ENCODE measurements around the gene SEMA3A.

Gene SEMA3A

GRCh38 chr7:83996879-83997278 is 197.7 kb downstream of the SEMA3A start:
- no peak for DNase-seq

- no peak for DNase-seq
Observed at GRCh38 chr7:83987764-83988163, 206.8 kb downstream of the SEMA3A start.

GRCh38 chr7:83985821-83986220 is 208.8 kb downstream of the SEMA3A start:
- DNase-seq: no peak

GRCh38 chr7:83984591-83984990 is 210.0 kb downstream of the SEMA3A start:
- DNase-seq: no peak

GRCh38 chr7:83984076-83984475 is 210.5 kb downstream of the SEMA3A start:
- DNase-seq: no peak

- no peak for DNase-seq
Observed at GRCh38 chr7:83983606-83984005, 211.0 kb downstream of the SEMA3A start.

- DNase-seq: no peak
Observed at GRCh38 chr7:83976302-83976701, 218.3 kb downstream of the SEMA3A start.

GRCh38 chr7:83970081-83970480 is 224.5 kb downstream of the SEMA3A start:
- DNase-seq: no peak

- no peak for DNase-seq
Observed at GRCh38 chr7:83964318-83964717, 230.3 kb downstream of the SEMA3A start.

GRCh38 chr7:83957333-83957732 is 237.3 kb downstream of the SEMA3A start:
- DNase-seq: no peak

- DNase-seq: no peak
Observed at GRCh38 chr7:83956104-83956503, 238.5 kb downstream of the SEMA3A start.

- no peak for DNase-seq
Observed at GRCh38 chr7:83952236-83952635, 242.4 kb downstream of the SEMA3A start.

GRCh38 chr7:83947260-83947659 is 247.3 kb downstream of the SEMA3A start:
- no peak for DNase-seq

GRCh38 chr7:83946801-83947200 is 247.8 kb downstream of the SEMA3A start:
- DNase-seq: no peak

- no peak for DNase-seq
Observed at GRCh38 chr7:83941300-83941699, 253.3 kb downstream of the SEMA3A start.

GRCh38 chr7:83937930-83938329 is 256.7 kb downstream of the SEMA3A start:
- DNase-seq: no peak

- no peak for DNase-seq
Observed at GRCh38 chr7:83936056-83936708, 258.4 kb downstream of the SEMA3A start.

- DNase-seq: no peak
Observed at GRCh38 chr7:83934118-83934734, 260.4 kb downstream of the SEMA3A start.

- no peak for DNase-seq
Observed at GRCh38 chr7:83931968-83932367, 262.6 kb downstream of the SEMA3A start.

- DNase-seq: no peak
Observed at GRCh38 chr7:83930262-83930661, 264.3 kb downstream of the SEMA3A start.

- no peak for DNase-seq
Observed at GRCh38 chr7:83925860-83926259, 268.7 kb downstream of the SEMA3A start.

- no peak for DNase-seq
Observed at GRCh38 chr7:83921941-83922607, 272.5 kb downstream of the SEMA3A start.

GRCh38 chr7:83921271-83921940 is 273.2 kb downstream of the SEMA3A start:
- DNase-seq: no peak

GRCh38 chr7:83918142-83918541 is 276.4 kb downstream of the SEMA3A start:
- no peak for DNase-seq
